Activated naive CD4-positive, alpha-beta T cell treated with Interleukin-2 at 50 U/mL for 16 hours (primary cell): Measurements from ENCODE around the gene PCDH9.

Experiments
- DNase-seq: peaks from one replicate; pipeline ENCODE4 v3.0.0-alpha.2; 2020

PCDH9 gene

GRCh38 chr13:67223742-67224141 lies 6.4 kb downstream of the PCDH9 start:
- no peak for DNase-seq

DNA sequence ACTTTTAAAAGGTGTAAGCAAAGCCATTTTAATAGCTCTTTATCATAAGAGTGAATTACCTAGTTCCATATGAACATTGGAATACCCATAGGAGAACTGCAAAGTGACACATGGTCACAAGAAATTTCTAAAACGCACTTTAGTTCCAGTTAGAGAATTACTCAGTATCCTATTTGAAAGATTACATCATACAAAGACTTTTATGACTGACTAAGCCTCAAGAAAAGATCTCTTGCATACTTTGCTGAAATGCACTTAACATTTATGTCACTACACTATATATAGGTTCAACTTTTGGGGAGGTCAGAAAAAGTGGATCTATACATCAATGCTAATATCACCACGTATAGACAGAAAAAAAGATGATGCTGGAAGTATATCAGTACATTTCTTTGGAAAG lies 7.1 kb downstream of the PCDH9 start:
- DNase-seq: no peak

DNA sequence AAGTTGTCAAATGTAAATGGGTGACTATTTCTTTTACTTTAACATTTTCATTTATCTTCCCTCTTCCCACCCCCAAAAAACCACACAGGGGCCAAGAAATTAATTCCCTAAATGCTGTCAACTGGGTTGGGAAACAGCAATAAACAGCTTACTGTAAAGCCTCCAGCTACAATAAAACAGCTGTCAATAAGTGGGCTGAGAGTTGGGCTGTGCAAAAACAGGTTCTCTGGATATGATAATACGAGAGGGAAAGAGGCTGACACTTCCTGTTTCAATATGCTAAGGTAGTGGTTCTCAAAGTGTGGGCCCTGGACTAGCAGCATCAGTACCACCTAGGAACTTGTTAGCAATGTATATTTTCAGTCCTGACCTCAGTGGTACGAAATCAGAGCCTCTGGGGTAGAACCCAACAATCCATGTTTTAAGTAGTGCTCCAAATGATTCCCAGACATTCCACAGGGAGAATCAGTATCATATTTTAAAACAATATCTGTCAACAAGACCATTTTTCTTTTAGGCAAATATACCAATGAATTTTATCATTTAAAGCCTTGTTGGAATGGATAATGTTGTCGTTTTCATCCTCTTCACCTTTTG lies 8.4 kb downstream of the PCDH9 start:
- DNase-seq: no peak

DNA sequence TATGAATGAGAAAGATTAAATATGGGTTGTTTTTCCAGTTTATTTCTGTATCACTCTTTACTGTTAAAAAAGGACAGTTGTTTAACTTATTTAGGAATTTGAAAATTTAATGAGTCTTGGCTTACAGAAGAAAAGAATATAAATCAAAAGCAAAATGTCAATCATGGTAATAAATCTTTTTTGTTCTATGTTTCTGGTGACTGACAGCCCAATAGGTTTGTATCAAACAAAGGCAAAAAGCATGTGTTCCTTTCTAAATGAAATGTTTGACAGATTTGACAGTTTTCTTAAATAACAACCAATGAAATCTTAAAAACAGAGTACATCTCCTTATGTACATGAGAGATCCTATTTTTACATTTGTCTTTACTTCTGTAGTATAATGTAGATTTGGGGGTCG lies 11.0 kb downstream of the PCDH9 start:
- no peak for DNase-seq

- no peak for DNase-seq
These were observed 12.3 kb downstream of the PCDH9 start for GRCh38 chr13:67217880-67218279.

DNA sequence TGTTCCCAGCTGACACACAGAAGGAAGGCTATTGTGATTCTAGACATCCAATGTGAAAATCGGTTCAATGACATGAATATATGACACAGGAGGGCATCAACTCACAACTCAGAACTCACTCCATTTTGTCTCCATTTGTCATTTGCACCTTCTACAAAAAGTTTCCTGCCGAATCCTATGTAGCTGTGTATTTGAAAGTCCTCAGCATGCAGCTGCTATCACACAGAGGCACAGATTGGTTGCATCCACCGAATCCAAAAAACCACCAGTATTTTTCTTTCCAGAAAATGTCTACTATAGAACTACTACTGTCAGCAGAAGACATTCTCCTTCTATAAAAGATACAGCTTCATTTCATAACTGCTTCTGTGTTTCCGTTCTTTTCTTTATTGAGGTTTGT lies 13.3 kb downstream of the PCDH9 start:
- DNase-seq: no peak

GRCh38 chr13:67210208-67210607 lies 19.9 kb downstream of the PCDH9 start:
- DNase-seq: no peak

GRCh38 chr13:67208552-67208951 lies 21.6 kb downstream of the PCDH9 start:
- no peak for DNase-seq

DNA sequence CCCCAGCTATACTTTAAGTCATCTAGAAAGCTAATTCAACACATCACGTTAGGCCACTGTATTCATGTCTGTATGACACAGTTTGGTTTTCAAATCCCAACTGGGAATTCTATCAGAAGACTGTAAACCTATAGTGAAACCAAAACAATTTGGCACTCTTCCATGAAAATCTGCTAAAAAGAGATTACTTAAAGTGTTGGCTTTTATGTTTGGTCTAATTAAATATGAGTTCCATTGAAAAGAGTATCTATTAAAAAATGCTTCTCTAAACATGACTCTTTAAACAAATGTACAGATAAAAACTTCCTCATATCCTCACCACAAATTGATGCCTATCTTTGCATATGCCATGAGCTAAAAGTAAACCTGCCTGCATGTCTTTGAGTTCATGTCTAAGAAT lies 25.4 kb downstream of the PCDH9 start:
- DNase-seq: no peak

GRCh38 chr13:67200605-67201004 lies 29.5 kb downstream of the PCDH9 start:
- no peak for DNase-seq

- no peak for DNase-seq
These were observed 30.0 kb downstream of the PCDH9 start for GRCh38 chr13:67200183-67200582.

DNA sequence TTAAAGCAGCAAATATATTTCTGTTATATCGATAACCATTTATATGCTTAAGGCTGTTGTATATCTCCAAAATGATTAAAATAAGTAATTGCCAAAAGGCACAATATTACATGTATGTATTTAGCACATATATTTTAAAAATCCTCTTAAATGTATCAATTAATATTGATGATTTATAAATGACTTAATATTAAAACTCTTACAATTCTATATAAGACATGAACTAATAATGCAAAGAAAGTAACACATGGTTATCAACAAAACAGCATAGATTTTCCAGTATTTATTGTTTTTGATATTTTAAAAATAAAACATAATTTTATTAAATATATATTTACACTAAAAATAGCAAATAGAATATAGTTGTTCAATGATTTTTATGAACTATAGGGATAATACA lies 32.4 kb downstream of the PCDH9 start:
- DNase-seq: no peak

GRCh38 chr13:67193979-67194378 lies 36.2 kb downstream of the PCDH9 start:
- DNase-seq: no peak

DNA sequence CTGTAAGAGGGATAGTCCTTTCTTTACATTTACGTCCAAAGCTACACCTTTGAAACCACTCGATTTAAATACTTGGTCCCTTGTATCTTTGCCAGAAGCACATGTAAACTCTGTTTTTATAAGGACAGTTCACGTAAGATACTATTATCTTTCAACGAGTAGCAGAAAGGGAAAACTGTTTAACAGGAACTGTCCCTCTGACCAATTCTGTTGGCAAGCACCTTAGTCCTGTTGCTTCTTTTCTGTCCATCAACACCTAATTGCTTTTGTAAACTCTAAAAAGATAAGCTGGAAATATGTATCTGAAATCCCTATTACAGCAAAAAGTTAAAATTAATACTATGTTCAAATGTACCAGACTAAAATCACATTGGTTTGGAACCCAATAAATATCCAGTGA lies 37.4 kb downstream of the PCDH9 start:
- DNase-seq: no peak

DNA sequence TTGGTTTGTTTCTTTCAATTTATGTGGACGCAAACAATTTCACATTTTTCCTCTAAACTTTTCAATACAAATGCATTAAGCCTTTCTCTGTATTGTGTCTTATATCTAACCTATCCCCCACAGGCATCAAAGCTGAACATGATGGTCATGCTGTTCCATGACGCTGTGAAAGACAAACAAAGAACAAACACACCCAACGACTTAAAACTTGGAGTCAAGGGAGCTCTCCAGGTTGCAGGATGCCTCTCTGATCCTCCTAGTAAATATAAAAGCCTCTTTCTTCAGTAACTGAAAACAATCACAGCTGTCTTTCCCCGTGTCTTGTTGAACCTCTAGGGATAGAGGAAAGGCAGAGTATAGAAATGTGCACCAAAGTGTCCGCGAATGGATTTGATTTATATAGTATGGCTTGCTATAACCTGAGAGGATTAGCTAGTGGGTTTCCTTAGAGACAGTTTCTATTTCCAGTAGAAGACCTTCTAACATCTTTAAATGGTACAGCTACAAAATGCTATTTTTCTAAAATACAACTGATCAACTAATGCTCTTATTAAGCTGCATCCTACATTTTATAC lies 43.1 kb downstream of the PCDH9 start:
- no peak for DNase-seq

DNA sequence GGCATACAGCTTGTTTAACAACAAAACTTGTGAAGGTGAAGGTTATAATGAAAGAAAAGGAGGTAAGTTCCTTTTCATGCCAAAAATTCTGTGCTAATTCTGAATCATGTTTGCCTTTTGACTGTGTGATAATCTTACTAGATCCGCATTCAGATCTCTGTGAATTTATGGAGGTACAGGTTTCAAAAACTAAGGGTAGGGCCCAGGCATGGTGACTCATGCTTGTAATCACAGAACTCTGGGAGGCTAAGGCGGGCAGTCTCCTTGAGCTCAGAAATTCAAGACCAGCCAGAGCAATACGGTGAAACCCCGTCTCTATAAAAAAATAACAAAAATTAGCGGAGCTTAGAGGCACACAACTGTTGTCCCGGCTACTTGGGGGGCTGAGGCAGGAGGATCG lies 45.9 kb downstream of the PCDH9 start:
- no peak for DNase-seq

- no peak for DNase-seq
These were observed 47.0 kb downstream of the PCDH9 start for GRCh38 chr13:67183151-67183550.

GRCh38 chr13:67175836-67176459 lies 54.2 kb downstream of the PCDH9 start:
- DNase-seq: no peak

- DNase-seq: no peak
These were observed 61.8 kb downstream of the PCDH9 start for GRCh38 chr13:67168384-67168783.

DNA sequence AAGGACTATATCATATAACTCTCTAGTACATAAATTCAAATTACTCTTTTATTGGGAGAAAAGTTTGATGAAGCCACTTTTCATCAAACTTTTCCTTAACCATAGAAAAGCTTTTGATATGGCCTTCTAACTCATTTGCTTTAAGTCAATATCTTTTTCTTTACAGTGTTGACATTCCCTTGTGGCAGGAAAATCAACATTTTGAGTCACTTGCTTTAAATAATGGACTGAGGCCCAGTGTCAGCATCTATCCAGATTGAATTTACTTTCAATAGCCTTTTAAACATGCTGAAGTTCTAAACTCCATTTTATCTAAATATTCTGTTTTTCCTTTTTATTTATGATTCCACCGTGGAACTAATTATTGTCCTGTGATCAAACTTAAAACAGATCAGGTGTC lies 62.7 kb downstream of the PCDH9 start:
- no peak for DNase-seq

DNA sequence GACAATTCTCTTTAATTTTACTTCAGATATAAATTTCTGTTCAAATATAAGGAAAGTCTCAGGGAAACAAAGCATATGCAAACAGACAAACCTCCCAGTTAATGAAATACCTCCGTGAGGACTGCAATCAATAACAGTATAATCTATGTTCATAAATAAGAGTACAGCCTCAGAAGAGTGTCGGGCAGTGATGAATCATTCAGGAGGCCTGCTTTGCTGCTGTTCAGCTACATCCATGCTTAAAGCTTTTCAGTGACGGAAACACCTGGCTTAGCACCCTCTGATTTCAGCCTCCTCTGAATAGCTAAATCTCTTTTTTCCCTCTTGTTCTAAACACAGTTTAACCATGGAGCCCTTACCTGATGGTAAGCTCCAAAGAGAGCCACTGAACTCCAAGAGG lies 69.0 kb downstream of the PCDH9 start:
- no peak for DNase-seq

GRCh38 chr13:67158903-67159302 lies 71.2 kb downstream of the PCDH9 start:
- no peak for DNase-seq

GRCh38 chr13:67156723-67157060 lies 73.4 kb downstream of the PCDH9 start:
- no peak for DNase-seq

DNA sequence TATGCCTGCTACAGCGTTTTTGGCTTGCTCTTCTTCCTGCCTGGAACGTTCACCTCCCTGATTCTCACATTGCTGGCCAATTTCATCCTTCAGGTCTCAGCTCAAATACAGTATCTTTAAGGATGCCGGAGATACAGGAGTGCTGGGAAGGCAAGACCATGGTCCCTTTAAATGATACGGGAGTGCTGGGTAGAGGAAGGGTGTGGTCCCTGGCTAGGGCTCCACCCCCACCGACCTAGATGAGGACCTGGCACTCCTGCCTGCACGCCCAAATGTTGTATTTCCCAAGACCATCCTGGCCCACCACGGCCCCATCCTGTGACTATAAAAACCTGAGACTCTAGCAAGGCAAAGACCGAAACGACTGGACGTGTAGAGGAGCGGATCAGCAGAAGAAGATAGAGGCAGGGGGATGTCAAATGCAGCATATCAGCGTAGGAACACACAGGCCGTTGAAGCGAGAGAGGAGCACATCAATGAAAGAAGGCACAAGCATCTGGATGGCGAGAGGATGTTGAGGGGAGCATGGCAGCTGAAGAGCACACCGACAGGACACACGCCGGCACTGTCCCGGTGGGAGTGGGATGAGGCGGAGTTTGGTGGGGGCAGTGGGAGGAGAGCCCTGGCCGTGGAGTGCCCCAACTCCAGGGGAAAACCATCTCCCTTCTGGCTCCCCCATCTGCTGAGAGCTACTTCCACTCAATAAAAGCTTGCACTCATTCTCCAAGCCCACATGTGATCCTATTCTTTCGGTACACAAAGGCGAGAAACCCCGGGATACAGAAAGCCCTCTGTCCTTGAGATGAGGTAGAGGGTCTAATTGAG lies 74.0 kb downstream of the PCDH9 start:
- DNase-seq: no peak
